GM13976 (cell line): Measurements from ENCODE around the gene ADGRG3.

ENCODE experiments used
- DNase-seq: peaks from one replicate; pipeline ENCODE4 v3.0.0; 2012; ENCODE audit warnings: low spot score
- CTCF ChIP-seq: IDR thresholded peaks from 2 replicates; pipeline ENCODE4 v1.5.1; 2012; ENCODE audit warnings: borderline replicate concordance, mild to moderate bottlenecking; ENCODE audit not compliant: insufficient read depth; ENCODE audit errors: extremely low read depth, missing control alignments, control extremely low read depth
- in situ Hi-C: fragments of 300-500 bp; cut with MboI; formaldehyde crosslinking; loops from one replicate; pipeline ENCODE4 v1.12.0; 2022; ENCODE audit warnings: low sequenced_read_pairs, mixed read lengths, inconsistent platforms; ENCODE audit not compliant: unreplicated experiment

The ADGRG3 gene

GRCh38 chr16:57703416-57704010 lies 35.4 kb downstream of the ADGRG3 start:
- in situ Hi-C loops = no loop called here
- DNase-seq = no peak
- TF ChIP-seq CTCF = no peak

DNA sequence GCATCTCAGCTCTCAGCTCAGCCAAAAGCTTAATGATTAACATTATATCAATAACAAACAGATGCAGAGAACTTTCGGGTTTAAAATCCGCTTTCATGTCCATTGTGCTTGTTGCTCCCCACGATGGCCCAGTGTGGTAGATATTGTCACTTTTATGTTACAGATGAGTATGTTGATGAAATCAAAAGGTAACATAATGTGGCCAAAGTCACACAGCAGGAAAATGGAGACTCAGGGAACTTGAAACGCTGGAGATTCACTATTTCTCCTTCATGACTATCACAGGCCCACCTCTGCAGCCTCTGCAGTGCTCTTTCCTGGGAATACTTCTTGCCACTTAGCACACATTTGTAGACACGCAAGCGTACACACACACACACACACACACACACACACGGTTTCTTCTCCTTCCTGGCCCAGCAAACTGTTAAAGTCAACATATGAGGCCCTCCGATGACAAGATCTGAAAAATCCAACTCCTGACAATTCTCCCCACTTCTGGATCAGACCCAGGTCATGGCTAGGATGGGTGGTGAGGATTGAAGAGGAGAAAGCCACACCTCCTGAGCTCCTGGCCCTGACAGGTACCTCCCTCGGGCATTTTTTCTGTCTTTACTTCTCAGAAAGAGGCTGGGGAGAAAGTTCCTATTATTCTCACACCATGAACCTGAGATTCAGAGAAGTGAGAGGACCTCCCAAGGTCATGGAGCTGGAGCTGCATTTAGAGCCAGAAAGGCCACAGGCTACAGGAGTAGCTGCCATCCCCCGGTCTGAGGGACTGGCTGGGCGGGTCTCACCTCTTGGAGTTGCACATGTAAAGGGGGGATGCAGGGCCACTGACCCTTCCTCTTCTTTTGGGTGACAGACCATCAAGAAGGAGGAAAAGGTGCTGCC lies 36.2 kb downstream of the ADGRG3 start:
- in situ Hi-C loops = no loop called here
- no peak for DNase-seq
- TF ChIP-seq CTCF = no peak

GRCh38 chr16:57704905-57705852 lies 37.1 kb downstream of the ADGRG3 start:
- TF ChIP-seq CTCF = no peak
- no peak for DNase-seq
- in situ Hi-C loops = no loop called here

DNA sequence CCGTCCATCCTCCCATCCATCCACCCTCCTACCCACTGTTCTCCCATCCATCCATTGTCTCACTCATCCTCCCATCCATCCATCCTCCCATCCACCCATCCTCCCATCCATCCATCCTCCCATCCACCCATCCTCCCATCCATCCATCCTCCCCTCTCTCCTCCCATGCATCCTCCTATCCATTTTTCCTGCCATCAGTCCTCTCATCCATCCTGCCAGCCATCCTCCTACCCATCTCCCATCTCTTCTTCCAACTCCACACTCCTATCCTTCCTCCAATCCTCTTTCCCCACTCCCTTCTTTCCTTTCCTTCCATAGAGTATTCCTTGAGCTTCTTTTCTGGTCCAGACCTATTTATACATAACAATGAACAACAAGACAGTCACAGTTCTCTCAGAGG lies 38.6 kb downstream of the ADGRG3 start:
- no peak for DNase-seq
- in situ Hi-C loops = no loop called here
- no peak for TF ChIP-seq CTCF

- in situ Hi-C loops = no loop called here
- no peak for DNase-seq
- no peak for TF ChIP-seq CTCF
Observed at GRCh38 chr16:57707331-57707730, 39.2 kb downstream of the ADGRG3 start.

GRCh38 chr16:57708168-57708567 lies 40.1 kb downstream of the ADGRG3 start:
- in situ Hi-C loops = no loop called here
- no peak for DNase-seq
- no peak for TF ChIP-seq CTCF
